GM19240 (cell line): ENCODE results near the gene FNDC11.
"Not testable (repeated sequence)": the region's sequence is repeated elsewhere in the genome, so short reads cannot be mapped to it uniquely, and the experiment has no call there.

ENCODE experiments used
- DNase-seq: peaks from one replicate; pipeline ENCODE4 v3.0.0; 2011; ENCODE audit warnings: low spot score; ENCODE audit not compliant: insufficient read length

The FNDC11 gene

GRCh38 chr20:63566395-63567135, 12.6 kb downstream of the FNDC11 start:
- no peak for DNase-seq

DNA sequence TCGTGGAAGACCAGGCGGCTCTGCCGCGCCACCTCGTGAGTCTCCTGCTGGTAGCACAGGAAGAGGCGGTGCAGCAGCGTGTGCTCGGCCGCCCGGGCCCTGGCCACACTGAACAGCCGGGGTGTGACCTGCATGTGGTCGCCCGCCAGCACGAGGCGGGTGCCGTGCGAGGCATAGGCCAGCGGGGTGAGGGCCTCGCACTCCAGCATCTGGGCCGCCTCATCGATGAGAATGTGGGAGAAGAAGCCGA, 13.1 kb downstream of the FNDC11 start:
- DNase-seq: no peak

GRCh38 chr20:63567386-63568169, 13.6 kb downstream of the FNDC11 start:
- DNase-seq: peak; percentile 65

- DNase-seq: no peak
Measured at GRCh38 chr20:63568170-63568981, 14.4 kb downstream of the FNDC11 start.

DNA sequence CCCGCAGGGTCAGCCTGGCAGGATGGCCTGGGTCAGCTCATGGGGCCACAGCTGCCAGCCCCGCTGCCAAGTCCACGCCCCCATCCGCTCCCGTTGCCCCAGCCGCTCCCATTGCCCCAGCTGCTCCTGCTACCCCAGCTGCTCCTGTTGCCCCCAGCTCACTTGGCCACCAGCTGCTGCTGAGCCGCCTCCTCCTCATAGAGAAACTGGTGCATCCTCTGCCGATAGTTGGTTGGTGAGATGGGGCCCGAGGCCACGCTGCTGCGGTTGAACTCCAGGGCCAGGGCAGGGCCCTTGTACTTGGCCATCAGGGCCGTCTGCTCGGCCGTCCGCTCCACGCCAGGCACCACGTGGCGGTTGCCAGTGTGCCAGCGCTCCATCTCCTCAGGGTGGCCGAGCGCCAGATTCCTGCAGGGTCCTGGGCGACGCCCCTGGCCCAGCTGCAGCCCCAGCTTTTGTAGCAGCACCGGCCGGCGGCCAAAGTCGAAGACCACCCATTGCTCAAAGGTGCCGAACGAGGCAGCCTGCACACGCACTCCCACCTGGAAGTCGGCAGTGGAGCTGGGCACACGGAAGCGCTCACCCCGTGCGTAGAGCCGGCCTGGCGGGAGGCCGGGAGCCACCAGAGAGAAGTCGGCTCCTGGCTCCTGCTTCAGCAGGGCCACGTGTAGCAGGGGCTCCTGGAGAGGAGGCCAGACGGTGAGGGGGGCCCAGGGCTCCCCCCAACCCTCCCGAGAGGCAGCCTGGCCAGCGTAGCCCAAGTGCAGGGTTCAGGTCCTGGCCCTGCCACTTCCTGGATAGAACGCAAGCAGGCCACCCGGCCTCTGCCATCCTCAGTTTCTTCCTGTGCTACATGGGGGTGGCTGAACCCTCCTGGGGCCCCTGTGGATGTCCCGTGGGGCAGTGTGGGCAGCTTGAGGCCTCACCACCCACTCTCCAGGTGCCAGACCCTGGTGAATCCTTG, 15.3 kb downstream of the FNDC11 start:
- no peak for DNase-seq

- no peak for DNase-seq
Measured at GRCh38 chr20:63570281-63571086, 16.5 kb downstream of the FNDC11 start.

- not testable (repeated sequence) for DNase-seq
Measured at GRCh38 chr20:63571087-63571478, 17.1 kb downstream of the FNDC11 start.

- no peak for DNase-seq
Measured at GRCh38 chr20:63572071-63572787, 18.3 kb downstream of the FNDC11 start.

GRCh38 chr20:63572788-63573646, 19.1 kb downstream of the FNDC11 start:
- DNase-seq: no peak

GRCh38 chr20:63573647-63574131, 19.7 kb downstream of the FNDC11 start:
- no peak for DNase-seq

- peak; percentile 72 for DNase-seq
Measured at GRCh38 chr20:63574156-63574828, 20.3 kb downstream of the FNDC11 start, which contains the start of gene HELZ2. TSS of gene HELZ2 (minus strand) at chr20:63574239. CDS start at chr20:63572385, 1,854 bp downstream.

DNA sequence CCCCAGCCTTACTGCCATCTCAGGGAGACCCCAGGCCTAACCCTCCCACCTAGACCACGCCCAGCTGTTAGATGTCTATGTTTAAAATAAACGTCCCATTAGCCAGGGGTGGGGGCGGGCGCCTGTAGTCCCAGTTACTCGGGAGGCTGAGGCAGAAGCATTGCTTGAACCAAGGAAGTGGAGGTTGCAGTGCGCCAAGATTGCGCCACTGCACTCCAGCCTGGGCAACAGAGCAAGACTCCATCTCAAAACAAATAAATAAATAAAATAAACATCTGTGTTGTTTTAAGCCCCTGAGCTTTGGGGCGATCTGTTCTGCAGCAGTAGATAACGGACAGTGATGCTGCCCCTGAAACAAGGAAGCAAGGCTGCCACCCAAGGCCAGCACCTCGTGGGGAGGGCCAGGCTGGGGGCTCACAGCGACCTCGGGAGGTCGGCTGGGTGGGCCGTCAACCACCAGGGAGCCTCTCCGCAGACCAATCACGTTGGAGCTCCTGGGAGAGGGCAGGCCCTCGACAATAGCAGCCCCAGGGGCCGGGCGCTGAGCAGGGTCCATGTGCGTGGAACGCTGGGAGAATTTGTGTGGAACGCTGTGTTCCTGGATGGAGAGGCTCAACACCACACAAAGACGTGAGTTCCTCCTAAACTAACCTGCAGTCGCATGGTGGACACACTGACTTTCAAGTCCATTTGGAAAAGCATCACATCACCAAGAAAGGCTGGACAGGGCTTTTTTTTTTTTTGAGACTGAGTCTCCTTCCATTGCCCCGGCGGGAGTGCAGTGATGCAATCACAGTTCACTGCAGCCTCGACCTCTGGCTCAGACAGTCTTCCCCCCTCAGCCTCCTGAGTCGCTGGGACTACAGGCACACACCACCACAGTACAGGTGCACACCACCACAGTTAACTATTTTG, 21.1 kb downstream of the FNDC11 start:
- DNase-seq: no peak

DNA sequence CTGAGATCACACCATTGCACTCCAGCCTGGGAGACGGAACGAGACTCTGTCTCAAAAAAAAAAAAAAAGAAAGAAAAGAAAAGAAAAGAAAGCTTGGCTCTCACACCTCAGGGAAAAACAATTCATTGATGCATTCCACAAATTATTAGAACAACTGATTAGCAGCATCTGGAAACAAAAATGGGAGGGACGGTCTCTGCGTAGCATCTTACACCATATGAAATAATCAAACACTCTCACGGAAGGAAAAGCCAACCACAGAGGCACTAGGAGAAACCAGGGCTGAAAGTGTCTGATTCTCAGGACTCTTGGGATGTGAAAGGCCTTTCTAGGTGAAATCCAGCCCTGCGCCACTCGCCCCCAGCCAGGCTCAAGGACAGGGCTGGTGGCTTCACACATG, 22.4 kb downstream of the FNDC11 start:
- no peak for DNase-seq

DNA sequence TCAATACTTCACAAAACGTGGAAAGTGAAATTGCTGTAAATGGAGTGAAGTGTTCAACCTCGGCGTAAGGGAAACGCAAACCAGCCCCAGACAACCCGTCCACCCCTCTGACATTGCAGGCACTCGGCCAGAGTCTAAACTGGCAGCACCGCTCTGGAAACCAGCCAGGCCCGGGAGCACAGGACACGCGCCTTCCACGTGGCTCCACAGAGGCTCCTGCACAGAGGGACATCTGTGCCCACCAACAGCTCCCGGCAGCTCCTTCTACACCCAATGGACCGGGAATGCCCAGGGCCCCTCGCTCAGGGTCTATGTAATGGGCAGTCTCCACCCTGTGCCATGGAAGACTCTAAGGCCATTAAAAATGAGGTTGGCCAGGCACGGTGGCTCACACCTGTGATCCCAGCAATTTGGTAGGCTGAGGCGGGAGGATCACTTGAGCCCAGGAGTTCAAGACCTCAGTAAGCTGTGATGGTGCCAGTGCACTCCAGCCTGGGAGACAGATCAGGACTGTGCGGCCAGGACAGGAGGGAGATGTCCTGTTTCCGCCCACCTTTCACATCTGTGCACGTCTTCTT, 23.4 kb downstream of the FNDC11 start:
- no peak for DNase-seq

- no peak for DNase-seq
Measured at GRCh38 chr20:63578224-63579016, 24.5 kb downstream of the FNDC11 start.
